Natural killer cell treated with Interleukin-12 subunit alpha and Interleukin-12 subunit beta and Interleukin-15 and Interleukin-18, amount 100 ng/mL, for 72 hours (primary cell): Measurements from ENCODE around the gene ZNF574. TPM values are rescaled to one million over a fixed set of nuclear protein-coding genes. Genes with fewer than 3 reads are reported as not detected.
A peak's percentile ranks its signal among the peaks of the same experiment; 100 is the strongest.
"Not testable (repeated sequence)": the region's sequence is repeated elsewhere in the genome, so short reads cannot be mapped to it uniquely, and the experiment has no call there.

Experiments
- ATAC-seq, 2 donors: fragments of 150-1000 bp; cut with Tn5 transposase in 1 of 2; sonication (Bioruptor Pico), chemical (Tn5 transposase) in 1 of 2; 2 replicates each; pipeline ENCODE4 v1.10.0; 2021
- DNase-seq: peaks from one replicate; pipeline ENCODE4 v3.0.0; 2022; ENCODE audit warnings: low spot score
- H3K27ac Mint-ChIP-seq, 2 donors: 1 replicate in 1 of 2; 2 replicates in 1 of 2; pipeline ENCODE4 v1.8.0; 2022; ENCODE audit warnings: mixed read lengths in 2 of 2, mild to moderate bottlenecking in 1 of 2, moderate library complexity in 1 of 2
- H3K27me3 Mint-ChIP-seq, 2 donors: 1 replicate in 1 of 2; 2 replicates in 1 of 2; pipeline ENCODE4 v1.8.0; 2022; ENCODE audit warnings: mixed read lengths in 2 of 2
- H3K36me3 Mint-ChIP-seq: one replicate; pipeline ENCODE4 v1.8.0; 2022; ENCODE audit warnings: mixed read lengths
- H3K4me1 Mint-ChIP-seq, 2 donors: 1 replicate in 1 of 2; 2 replicates in 1 of 2; pipeline ENCODE4 v1.8.0; 2022; ENCODE audit warnings: low read depth in 2 of 2, mixed read lengths in 2 of 2, mild to moderate bottlenecking in 1 of 2
- H3K4me3 Mint-ChIP-seq: one replicate; pipeline ENCODE4 v1.8.0; 2022; ENCODE audit warnings: mixed read lengths
- H3K9me3 Mint-ChIP-seq: 2 replicates; pipeline ENCODE4 v1.8.0; 2022; ENCODE audit warnings: mixed read lengths
- total RNA-seq, 2 donors: library from RNA; stranded (reverse); gene quantifications; one replicate each; pipeline ENCODE4 v1.2.3, GENCODE V29; 2022

Gene ZNF574
- 10 to 100 TPM; 14.2 to 16.1 TPM for total RNA-seq

GRCh38 chr19:42075616-42076379 lies at the start of gene ZNF574:
TSS of gene ZNF574 (plus strand) at chr19:42076166. CDS start at chr19:42078607, 2,441 bp downstream.
- peak within 1 kb of the TSS; percentile 99 for H3K27ac Mint-ChIP-seq
- no peaks in the 10 kb centered on the region for H3K9me3 Mint-ChIP-seq
- DNase-seq (peak; percentile 99), ATAC-seq (peak; percentile 98)
- H3K4me1 Mint-ChIP-seq, result peaks cover 30 to 35% of the 10 kb centered on the region in 2 donors
- peaks cover 0 to 2% of the 10 kb centered on the region in 2 donors for H3K27me3 Mint-ChIP-seq
- H3K4me3 Mint-ChIP-seq, result peak within 1 kb of the TSS; percentile 100
- peaks cover 9% of the 10 kb centered on the region for H3K36me3 Mint-ChIP-seq

GRCh38 chr19:42028304-42029216 lies 47.4 kb upstream of the ZNF574 start:
- Mint-ChIP-seq H3K27me3 (peaks cover 9 to 10% of the 10 kb centered on the region in 2 donors), H3K27ac (no peak overlapping the region), H3K36me3 (no peaks in the 10 kb centered on the region), H3K4me3 (no peak overlapping the region), H3K9me3 (no peaks in the 10 kb centered on the region), H3K4me1 (no peaks in the 10 kb centered on the region)
- ATAC-seq, result no peak
- DNase-seq, result no peak

- H3K4me3 Mint-ChIP-seq, result no peak overlapping the region
- peaks cover 7 to 14% of the 10 kb centered on the region in 2 donors for H3K27me3 Mint-ChIP-seq
- no peak overlapping the region for H3K27ac Mint-ChIP-seq
- no peaks in the 10 kb centered on the region for H3K36me3 Mint-ChIP-seq
- H3K9me3 Mint-ChIP-seq, result no peaks in the 10 kb centered on the region
- H3K4me1 Mint-ChIP-seq, result peaks cover 0 to 3% of the 10 kb centered on the region in 2 donors
- ATAC-seq (no peak), DNase-seq (no peak)
Measured at GRCh38 chr19:42030645-42031440, 45.1 kb upstream of the ZNF574 start.

- no peaks in the 10 kb centered on the region for H3K9me3 Mint-ChIP-seq
- H3K4me3 Mint-ChIP-seq, result no peak overlapping the region
- no peak overlapping the region for H3K27ac Mint-ChIP-seq
- peaks cover 0 to 3% of the 10 kb centered on the region in 2 donors for H3K4me1 Mint-ChIP-seq
- no peaks in the 10 kb centered on the region for H3K36me3 Mint-ChIP-seq
- no peak for ATAC-seq
- H3K27me3 Mint-ChIP-seq, result peaks cover 4 to 5% of the 10 kb centered on the region in 2 donors
- DNase-seq, result no peak
Measured at GRCh38 chr19:42032431-42032830, 43.5 kb upstream of the ZNF574 start.

- Mint-ChIP-seq H3K4me3 (no peak overlapping the region), H3K36me3 (no peaks in the 10 kb centered on the region), H3K9me3 (no peaks in the 10 kb centered on the region), H3K27me3 (peaks cover 4 to 5% of the 10 kb centered on the region in 2 donors), H3K27ac (no peak overlapping the region), H3K4me1 (peaks cover 0 to 3% of the 10 kb centered on the region in 2 donors)
- DNase-seq, result no peak
- no peak for ATAC-seq
Measured at GRCh38 chr19:42033413-42033812, 42.6 kb upstream of the ZNF574 start.

GRCh38 chr19:42034640-42035391 lies 41.1 kb upstream of the ZNF574 start:
- H3K4me3 Mint-ChIP-seq, result peak overlapping the region; percentile 32
- not testable (repeated sequence) for H3K27me3 Mint-ChIP-seq, H3K9me3 Mint-ChIP-seq, H3K36me3 Mint-ChIP-seq, H3K4me1 Mint-ChIP-seq, H3K27ac Mint-ChIP-seq
- ATAC-seq (peak; percentile 85), DNase-seq (peak; percentile 74)

GRCh38 chr19:42037649-42038048 lies 38.3 kb upstream of the ZNF574 start:
- H3K27ac Mint-ChIP-seq, result no peak overlapping the region
- no peak for DNase-seq

GRCh38 chr19:42038666-42039065 lies 37.3 kb upstream of the ZNF574 start:
- Mint-ChIP-seq H3K9me3 (no peaks in the 10 kb centered on the region), H3K27ac (no peak overlapping the region), H3K4me3 (no peak overlapping the region), H3K4me1 (peaks cover 0 to 3% of the 10 kb centered on the region in 2 donors), H3K27me3 (peaks cover 0 to 5% of the 10 kb centered on the region in 2 donors), H3K36me3 (no peaks in the 10 kb centered on the region)
- no peak for DNase-seq
- no peak for ATAC-seq

More at GRCh38 chr19:42037649-42038048, 38.3 kb upstream of the ZNF574 start:
- Mint-ChIP-seq H3K27me3 (peaks cover 2 to 5% of the 10 kb centered on the region in 2 donors), H3K9me3 (no peaks in the 10 kb centered on the region), H3K4me1 (peaks cover 0 to 3% of the 10 kb centered on the region in 2 donors), H3K4me3 (no peak overlapping the region), H3K36me3 (no peaks in the 10 kb centered on the region)
- ATAC-seq, result no peak

GRCh38 chr19:42040031-42040430 lies 35.9 kb upstream of the ZNF574 start:
- Mint-ChIP-seq H3K36me3 (no peaks in the 10 kb centered on the region), H3K4me1 (no peaks in the 10 kb centered on the region), H3K27me3 (peaks cover 2 to 5% of the 10 kb centered on the region in 2 donors), H3K9me3 (no peaks in the 10 kb centered on the region), H3K4me3 (no peak overlapping the region), H3K27ac (no peak overlapping the region)
- no peak for ATAC-seq
- no peak for DNase-seq

GRCh38 chr19:42040491-42040890 lies 35.5 kb upstream of the ZNF574 start:
- not testable (repeated sequence) for H3K27me3 Mint-ChIP-seq, H3K36me3 Mint-ChIP-seq, DNase-seq, ATAC-seq, H3K9me3 Mint-ChIP-seq, H3K4me1 Mint-ChIP-seq, H3K27ac Mint-ChIP-seq, H3K4me3 Mint-ChIP-seq

GRCh38 chr19:42042455-42043170 lies 33.4 kb upstream of the ZNF574 start:
- Mint-ChIP-seq H3K27me3 (peaks cover 4 to 10% of the 10 kb centered on the region in 2 donors), H3K4me1 (no peaks in the 10 kb centered on the region), H3K27ac (no peak overlapping the region), H3K36me3 (no peaks in the 10 kb centered on the region), H3K9me3 (no peaks in the 10 kb centered on the region), H3K4me3 (no peak overlapping the region)
- DNase-seq, result no peak
- no peak for ATAC-seq

GRCh38 chr19:42045575-42045974 lies 30.4 kb upstream of the ZNF574 start:
- Mint-ChIP-seq H3K27me3 (peaks cover 4 to 10% of the 10 kb centered on the region in 2 donors), H3K9me3 (no peaks in the 10 kb centered on the region), H3K4me1 (peaks cover 3 to 6% of the 10 kb centered on the region in 2 donors), H3K4me3 (no peak overlapping the region), H3K36me3 (no peaks in the 10 kb centered on the region), H3K27ac (no peak overlapping the region)
- DNase-seq (no peak), ATAC-seq (no peak)
